NCI-H1436 treated with DMSO at 0.1 percent for 48 hours (cell line): ENCODE measurements around the gene INSC.

Experiments
- DNase-seq: peaks from one replicate; lab custom pipeline; 2025; lab: John Stamatoyannopoulos, UW

Gene INSC

DNA sequence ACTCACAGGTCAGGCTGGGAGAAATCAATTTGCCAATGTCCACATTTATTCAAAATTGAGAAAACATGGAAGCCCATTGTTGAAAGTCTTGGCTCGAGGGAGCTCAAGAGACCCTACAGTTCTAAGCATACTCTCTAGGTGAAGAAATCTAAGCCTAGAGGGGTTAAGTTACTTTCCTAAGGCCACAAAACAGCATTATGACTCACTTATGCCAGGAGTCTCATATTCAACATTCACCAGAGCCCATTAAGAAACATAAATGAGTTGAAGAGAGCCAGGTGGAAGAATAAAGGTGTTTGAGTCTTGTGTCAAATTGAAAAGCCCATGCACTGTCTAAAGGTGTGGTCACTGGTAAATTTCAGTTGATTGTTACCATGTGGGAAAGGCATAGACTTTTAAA is 108.1 kb downstream of the INSC start:
- DNase-seq = no peak

- no peak for DNase-seq
Measured at GRCh38 chr11:15223318-15223717, 108.6 kb downstream of the INSC start.

- DNase-seq = no peak
Measured at GRCh38 chr11:15224466-15224865, 109.7 kb downstream of the INSC start.

DNA sequence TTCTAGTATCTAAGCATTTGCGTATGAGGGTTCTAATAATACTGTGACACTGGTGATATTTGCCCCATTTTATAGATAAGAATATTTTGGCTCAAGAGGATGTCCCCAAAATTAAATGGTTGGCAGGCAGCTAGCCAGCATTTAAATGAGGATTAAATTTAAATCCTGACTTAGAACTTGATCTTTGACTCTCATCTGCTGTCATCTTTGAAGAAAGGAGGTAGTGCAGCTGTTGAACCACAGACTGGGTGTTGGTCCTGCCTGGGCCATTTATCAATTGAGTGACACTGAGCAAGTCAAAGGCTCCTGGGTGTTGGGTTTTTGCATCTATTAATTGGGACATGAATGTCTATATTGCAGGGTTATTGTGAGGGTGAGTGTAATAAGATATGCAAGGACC is 112.3 kb downstream of the INSC start:
- no peak for DNase-seq

- DNase-seq = no peak
Measured at GRCh38 chr11:15228331-15228849, 113.7 kb downstream of the INSC start.

- DNase-seq = no peak
Measured at GRCh38 chr11:15229069-15229468, 114.3 kb downstream of the INSC start.

GRCh38 chr11:15232496-15232895 is 117.8 kb downstream of the INSC start:
- no peak for DNase-seq

- DNase-seq = no peak
Measured at GRCh38 chr11:15233371-15234165, 118.8 kb downstream of the INSC start.

GRCh38 chr11:15234796-15235195 is 120.1 kb downstream of the INSC start:
- no peak for DNase-seq

- no peak for DNase-seq
Measured at GRCh38 chr11:15236559-15236958, 121.8 kb downstream of the INSC start.

- no peak for DNase-seq
Measured at GRCh38 chr11:15238856-15239255, 124.1 kb downstream of the INSC start.

DNA sequence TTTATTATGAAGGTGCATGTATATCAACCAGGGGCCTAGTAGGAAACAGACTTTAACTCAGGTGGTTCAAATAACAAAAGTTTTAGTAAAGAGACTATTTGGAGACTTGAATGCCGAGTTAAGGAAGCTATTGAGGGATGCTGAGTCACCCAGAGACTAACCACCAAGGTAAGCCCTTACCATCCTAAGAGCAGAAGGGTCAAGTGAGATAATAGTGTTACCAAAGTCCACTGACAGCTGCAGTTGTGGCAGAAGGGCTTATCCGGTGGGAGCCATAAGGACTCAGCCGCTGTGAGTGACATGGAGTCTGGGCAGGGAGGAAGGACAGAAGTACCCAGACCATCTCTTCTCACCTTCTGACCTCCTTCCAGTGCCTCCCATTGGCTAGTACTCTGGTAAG is 134.0 kb downstream of the INSC start:
- DNase-seq = no peak

- peak; percentile 51 for DNase-seq
Measured at GRCh38 chr11:15258433-15259165, 143.9 kb downstream of the INSC start.

DNA sequence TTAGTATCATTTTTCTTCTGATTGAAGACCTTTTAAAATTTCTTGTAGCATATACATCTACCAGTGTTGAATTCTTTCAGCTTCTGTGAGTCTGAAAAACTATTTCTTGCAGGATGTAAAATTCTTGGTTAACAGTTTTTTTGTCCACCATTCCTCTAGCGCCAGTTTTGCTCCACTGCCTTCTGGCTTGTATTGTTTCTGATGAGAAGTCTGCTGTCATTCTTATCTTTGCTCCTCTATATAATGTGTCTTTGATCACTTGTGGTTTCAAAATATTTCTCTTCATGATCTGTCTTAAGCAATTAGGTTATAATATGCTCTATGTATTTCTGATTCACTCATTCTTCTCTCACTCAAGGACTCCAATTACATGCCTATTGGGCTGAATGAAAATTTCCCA is 152.3 kb downstream of the INSC start:
- DNase-seq = no peak

DNA sequence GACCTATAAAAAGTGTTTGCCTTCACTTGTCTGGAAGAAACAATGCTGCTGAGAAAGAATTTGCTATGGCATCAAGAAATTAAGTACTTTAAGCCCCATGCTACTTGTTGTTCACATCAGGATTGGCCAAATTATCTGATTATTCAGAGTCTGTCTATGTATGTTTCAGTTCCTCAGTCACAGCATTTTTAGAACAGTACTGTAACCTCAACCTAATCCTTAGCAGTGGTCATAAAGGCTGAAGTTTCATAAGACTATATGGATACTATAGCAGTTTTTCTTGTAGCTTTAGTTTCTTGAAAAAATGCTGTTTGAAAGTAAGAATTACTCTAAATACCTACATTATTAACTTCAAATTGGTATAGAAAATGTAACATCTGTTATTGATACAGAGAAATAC is 153.9 kb downstream of the INSC start:
- no peak for DNase-seq

DNA sequence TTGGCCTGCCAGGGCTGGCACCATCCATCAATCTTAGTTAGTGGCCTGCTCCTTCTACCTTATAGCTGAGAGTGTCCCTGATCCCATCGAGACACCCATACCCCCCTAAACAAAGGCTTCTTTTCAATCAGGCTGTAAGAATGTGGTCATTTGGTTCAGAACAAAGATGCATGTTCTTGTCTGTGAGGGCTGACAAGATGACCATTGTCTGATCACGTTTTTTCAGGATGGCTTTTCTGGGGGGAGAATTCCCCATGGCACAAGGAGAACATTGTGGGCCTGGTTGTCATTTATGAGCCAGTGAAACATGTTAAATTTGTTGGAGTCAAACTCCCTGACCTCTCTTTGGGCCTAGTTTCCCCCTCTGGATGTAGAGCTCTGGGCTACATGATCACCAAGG is 160.4 kb downstream of the INSC start:
- DNase-seq = no peak

DNA sequence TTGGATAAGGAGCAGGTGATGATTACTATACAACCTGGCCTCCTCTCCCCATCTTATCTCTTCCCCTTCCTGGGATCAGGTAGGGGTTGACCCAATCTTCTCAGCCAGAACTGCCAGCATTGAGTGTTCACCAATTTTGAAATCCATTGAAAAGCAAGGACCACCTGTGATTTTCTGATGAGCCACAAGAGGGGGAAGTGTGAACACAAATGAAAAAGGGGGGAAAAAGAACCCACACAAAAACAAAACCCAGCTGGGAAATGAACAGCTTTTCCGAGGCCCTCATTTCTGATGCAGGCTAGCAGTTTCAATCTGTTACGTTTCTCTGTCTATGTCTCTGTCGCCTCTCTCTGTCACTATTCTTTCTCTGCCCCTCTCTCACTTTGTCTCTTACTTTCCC is 161.9 kb downstream of the INSC start:
- DNase-seq = no peak

DNA sequence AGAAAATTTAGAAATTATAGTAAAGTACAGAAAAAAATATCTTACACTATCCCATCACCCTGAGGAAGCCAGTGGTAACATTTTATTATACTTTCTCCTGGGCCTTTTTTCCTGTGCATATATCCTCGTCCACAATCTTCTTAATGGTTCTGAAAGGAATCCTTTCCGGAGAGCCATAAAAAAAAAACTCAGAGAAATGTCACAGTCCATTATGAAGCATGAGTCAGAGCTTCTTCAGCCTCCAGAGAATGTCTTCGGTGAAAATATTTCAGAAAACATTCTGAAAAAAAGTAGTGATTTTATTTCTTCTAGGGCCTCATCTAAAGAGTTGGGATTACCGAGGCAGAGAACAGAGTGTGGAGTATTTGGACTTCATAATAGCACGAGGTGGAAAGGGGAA is 163.4 kb downstream of the INSC start:
- no peak for DNase-seq

DNA sequence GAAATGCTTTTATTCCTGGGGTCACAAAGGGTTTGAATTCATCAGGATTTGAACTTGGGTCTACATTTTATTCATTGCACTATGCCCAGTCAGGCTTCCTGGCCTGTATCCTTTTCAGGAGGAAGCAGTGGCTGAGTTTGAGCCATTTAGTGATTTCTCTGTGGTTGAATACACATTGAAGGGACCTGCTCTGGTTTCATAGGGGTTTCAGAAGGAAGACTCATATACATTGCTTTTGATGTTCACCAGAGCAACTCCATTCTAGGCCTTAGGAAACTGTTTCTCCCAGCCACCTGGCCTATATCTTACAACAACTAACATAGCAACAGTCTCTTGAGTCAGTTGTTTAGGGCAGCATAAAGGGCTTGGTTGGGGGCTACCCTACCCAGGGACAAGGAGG is 165.7 kb downstream of the INSC start:
- no peak for DNase-seq

GRCh38 chr11:15282754-15283153 is 168.0 kb downstream of the INSC start:
- DNase-seq = no peak

GRCh38 chr11:15286465-15286864 is 171.7 kb downstream of the INSC start:
- no peak for DNase-seq

- peak; percentile 25 for DNase-seq
Measured at GRCh38 chr11:15288863-15289262, 174.1 kb downstream of the INSC start.

DNA sequence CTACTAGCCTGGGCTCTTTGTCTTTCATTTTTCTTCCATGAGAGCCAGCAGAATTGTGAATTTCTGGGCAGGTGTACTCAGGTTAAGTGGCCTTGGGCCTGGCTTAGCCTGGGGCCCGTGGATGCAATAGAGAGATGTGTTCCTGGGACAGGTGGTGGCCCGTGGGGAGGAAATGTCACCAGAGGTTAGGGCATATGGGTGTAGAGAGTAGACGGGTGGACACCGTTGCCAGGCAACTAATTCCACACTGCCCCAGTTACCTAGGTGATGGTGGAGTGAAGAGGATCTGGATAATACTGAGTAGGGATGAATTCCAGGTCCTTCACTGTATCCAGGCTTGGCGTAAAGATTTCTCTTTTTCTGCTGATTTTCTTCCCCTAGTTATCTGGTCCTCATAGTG is 175.0 kb downstream of the INSC start:
- no peak for DNase-seq
